ENCODE results near the gene LPO. TPM values are rescaled to one million over a fixed set of nuclear protein-coding genes. Genes with fewer than 3 reads are reported as not detected.

The LPO gene
- total and polyA plus RNA-seq, 2 donors (not counting 3 experiments of a cell fraction or from before 2014, with no cell fraction given) = not detected

- H3K79me2 ChIP-seq (ENCODE audit: control insufficient read depth, insufficient read depth, low read length) = no peaks in the 10 kb centered on the region
- TF ChIP-seq MYC (IDR thresholded peaks at IDR 0.05; ENCODE audit: low read depth, low read length) (no peak), FOS (IDR thresholded peaks at IDR 0.05; ENCODE audit: borderline replicate concordance, insufficient read depth, low read length) (no peak), POLR2A (IDR thresholded peaks at IDR 0.05; ENCODE audit: low read depth, low read length) (no peak), GATA2 (IDR thresholded peaks at IDR 0.05; ENCODE audit: insufficient read depth, insufficient read length, low read depth, low read length) (no peak), EZH2 (IDR thresholded peaks at IDR 0.05; ENCODE audit: borderline replicate concordance, low read depth, low read length, severe bottlenecking) (no peak), POLR2AphosphoS5 (IDR thresholded peaks at IDR 0.05; ENCODE audit: insufficient read depth, low read depth, low read length) (no peak), JUN (IDR thresholded peaks at IDR 0.05; ENCODE audit: borderline replicate concordance, insufficient read depth, insufficient read length, low read depth) (no peak)
- TF ChIP-seq, protein P1, sequence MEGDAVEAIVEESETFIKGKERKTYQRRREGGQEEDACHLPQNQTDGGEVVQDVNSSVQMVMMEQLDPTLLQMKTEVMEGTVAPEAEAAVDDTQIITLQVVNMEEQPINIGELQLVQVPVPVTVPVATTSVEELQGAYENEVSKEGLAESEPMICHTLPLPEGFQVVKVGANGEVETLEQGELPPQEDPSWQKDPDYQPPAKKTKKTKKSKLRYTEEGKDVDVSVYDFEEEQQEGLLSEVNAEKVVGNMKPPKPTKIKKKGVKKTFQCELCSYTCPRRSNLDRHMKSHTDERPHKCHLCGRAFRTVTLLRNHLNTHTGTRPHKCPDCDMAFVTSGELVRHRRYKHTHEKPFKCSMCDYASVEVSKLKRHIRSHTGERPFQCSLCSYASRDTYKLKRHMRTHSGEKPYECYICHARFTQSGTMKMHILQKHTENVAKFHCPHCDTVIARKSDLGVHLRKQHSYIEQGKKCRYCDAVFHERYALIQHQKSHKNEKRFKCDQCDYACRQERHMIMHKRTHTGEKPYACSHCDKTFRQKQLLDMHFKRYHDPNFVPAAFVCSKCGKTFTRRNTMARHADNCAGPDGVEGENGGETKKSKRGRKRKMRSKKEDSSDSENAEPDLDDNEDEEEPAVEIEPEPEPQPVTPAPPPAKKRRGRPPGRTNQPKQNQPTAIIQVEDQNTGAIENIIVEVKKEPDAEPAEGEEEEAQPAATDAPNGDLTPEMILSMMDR (IDR thresholded peaks at IDR 0.05; ENCODE audit: extremely low read depth in 1 of 2, insufficient read depth in 1 of 2, low read depth in 1 of 2, low read length in 2 of 2) = no peak
- TF ChIP-seq, protein P2, sequence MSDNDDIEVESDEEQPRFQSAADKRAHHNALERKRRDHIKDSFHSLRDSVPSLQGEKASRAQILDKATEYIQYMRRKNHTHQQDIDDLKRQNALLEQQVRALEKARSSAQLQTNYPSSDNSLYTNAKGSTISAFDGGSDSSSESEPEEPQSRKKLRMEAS (IDR thresholded peaks at IDR 0.05; ENCODE audit: insufficient read depth, insufficient read length) = no peak
- POLR2A ChIA-PET = no interaction called here
- H3K9ac ChIP-seq (replicated peaks; ENCODE audit: extremely low read depth, insufficient read depth, low read length) = no peak overlapping the region
- no peak overlapping the region for H3K4me3 ChIP-seq (replicated peaks in 1 of 3; ENCODE audit: insufficient read depth in 1 of 3, low read depth in 1 of 3, low read length in 3 of 3)
- FAIRE-seq = no peak
- peaks cover 2 to 6% of the 10 kb centered on the region in 2 experiments for H3K27me3 ChIP-seq (ENCODE audit: control insufficient read depth in 2 of 2, insufficient read depth in 2 of 2, low read length in 2 of 2)
- H3K36me3 ChIP-seq (ENCODE audit: control insufficient read depth in 2 of 2, extremely low read depth in 1 of 2, insufficient read depth in 2 of 2, low read length in 2 of 2) = no peaks in the 10 kb centered on the region
- intact Hi-C loops (cut with micrococcal nuclease) = no loop called here
- CTCF ChIA-PET = interaction anchor here (2.4 kb wide), 1 partner anchor 16 kb away, joined by 8 read pairs; no protein-coding TSS in a partner anchor
- no TSS peak for BruUV-seq (replicated peaks)
- no peak overlapping the region for H3K4me2 ChIP-seq (ENCODE audit: insufficient read depth, low read length)
- no peak for DNase-seq (ENCODE audit: low read depth, low spot score)
- H2AFZ ChIP-seq (ENCODE audit: low read depth, low read length) = no peak overlapping the region
- no peaks in the 10 kb centered on the region for H3K9me1 ChIP-seq (replicated peaks; ENCODE audit: control insufficient read depth, extremely low read depth, insufficient read depth, low read length)
- H3K27ac ChIP-seq (ENCODE audit: insufficient read depth, low read depth, low read length) = no peak overlapping the region
- H4K20me1 ChIP-seq (replicated peaks; ENCODE audit: control insufficient read depth, extremely low read depth, insufficient read depth, low read length) = no peaks in the 10 kb centered on the region
- no peaks in the 10 kb centered on the region for H3K4me1 ChIP-seq (ENCODE audit: control insufficient read depth, extremely low read depth, insufficient read depth, low read length)
- dilution Hi-C loops (cut with MboI; ENCODE audit: extremely low pct_ligation_motif_present, low sequenced_read_pairs) = no loop called here
- H3K9me3 ChIP-seq (replicated peaks; ENCODE audit: control insufficient read depth, insufficient read depth, low read length) = no peaks in the 10 kb centered on the region
Measured at GRCh38 chr17:58301504-58302150, 63.2 kb downstream of the LPO start.

Data from endothelial cell of umbilical vein (primary cell).